GM21447 (cell line): ENCODE data around the gene PRAC1.

Experiments
- ATAC-seq: cut with Tn5 transposase; IDR thresholded peaks from one replicate; pipeline ENCODE4 v1.9.1; 2021; ENCODE audit not compliant: unreplicated experiment

Gene PRAC1

DNA sequence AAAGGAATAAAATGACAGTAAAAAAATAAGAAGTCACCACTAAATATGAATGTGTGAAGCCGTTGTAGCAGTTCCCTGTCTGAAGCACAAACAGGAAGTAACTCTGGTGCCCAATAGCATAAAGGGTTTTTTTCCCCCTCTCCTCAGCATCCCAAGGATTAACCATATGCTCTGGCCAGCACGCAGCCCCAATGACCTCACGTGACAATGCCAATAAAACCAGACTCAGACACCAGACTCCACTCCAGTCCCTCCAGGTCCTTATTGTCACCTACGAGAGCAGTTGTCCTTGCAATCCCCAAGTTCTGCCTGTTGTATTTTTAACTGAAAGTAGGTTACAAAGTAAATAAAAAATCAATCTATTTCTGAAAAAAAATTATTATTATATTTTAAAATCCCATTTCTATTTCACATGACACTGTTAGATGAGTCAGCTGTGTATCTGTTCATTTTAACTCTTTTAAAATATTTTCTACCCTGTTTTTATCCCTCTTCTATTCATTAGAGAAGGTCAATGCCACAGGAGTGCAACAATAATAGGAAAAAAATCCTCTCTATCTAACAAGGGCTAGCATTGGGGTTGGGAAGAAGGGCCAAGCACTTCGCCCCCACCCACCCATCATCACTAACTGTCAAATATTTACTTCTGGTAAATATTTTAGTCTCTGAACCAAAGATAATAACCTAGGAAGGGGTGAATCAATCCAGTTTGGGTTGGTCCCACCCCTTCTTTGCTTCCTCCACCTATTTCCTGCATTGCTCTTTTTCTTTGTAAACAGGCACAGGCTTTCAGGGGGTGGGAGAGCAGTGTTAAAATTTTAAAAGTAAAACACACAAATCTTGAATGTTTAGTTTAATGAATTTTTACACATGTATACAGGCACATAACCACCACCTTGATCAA lies 6.6 kb downstream of the PRAC1 start:
- no peak for ATAC-seq

GRCh38 chr17:48711128-48711527 lies 11.2 kb downstream of the PRAC1 start:
- no peak for ATAC-seq

DNA sequence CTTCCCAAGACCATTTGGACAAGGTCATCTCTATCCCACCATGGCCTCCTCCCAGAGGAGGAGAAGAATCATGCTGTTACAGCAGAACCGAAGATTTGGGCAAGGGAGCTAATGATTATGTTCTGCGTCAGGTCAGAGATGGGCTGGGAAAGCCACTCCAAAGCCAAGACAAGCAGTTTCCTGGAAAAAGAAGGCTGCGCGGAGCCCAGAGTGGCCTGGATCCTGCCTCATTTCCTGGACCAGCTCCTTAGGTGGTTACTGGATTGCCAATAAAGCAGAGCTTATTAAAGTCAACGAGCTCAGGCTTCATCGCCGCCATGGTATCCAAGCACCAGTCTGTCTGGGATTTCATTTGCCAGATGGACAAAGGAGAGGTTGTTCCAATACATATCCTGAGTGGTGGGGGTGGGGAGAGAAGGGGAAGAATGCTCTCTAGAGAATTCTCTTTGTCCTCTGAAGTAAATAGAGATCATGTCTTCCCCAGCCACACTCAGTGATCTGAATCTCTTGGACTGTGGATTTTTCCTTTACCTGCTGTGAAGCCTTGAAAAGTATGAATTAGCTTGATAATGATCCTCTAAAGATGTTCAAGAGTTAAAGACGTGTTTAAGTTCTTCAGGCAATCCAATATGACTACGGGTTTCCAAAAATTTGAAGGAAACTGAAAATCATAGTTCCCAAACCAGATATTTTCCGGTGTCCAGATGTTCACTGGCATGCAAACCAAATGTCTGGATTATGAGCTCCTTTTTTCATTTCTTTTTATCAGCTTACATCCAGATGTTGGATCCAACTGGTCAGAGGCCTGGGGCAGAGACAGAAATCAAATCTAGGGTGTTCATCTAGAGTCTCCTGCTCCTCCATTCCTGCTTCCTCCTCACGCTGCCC lies 17.7 kb downstream of the PRAC1 start:
- no peak for ATAC-seq

DNA sequence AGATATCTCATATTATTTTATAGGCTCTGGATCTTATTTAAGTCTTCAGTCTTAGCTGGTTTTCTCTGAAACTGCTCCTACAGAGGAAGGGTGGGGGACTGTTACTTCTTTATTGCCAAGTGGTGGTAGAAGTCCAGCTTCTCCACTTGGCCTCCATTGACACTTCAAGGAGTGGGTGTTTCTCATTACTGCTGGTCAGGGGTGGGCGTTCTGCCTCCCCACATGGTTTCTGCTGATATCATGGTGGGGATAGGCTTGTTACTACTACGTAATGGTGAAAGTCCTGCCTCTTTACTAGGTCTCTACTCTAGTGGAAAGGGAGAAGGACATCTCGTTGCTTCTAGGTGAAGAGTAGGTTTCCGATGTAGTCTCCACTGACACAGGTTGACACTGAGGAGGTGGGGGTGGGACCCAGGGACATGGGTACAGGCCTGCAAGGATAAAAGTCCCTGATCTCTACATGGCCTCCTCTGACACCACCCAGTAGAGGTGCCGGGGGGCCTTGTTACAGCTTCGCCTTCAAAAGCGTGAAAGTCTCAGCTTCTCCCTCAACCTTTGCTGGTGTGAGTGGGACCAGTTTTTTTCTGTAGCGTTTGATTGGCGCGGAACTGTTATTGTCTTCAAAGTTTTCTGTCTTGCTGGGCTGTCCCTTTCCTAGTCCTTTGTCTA lies 20.3 kb downstream of the PRAC1 start:
- ATAC-seq, result no peak

DNA sequence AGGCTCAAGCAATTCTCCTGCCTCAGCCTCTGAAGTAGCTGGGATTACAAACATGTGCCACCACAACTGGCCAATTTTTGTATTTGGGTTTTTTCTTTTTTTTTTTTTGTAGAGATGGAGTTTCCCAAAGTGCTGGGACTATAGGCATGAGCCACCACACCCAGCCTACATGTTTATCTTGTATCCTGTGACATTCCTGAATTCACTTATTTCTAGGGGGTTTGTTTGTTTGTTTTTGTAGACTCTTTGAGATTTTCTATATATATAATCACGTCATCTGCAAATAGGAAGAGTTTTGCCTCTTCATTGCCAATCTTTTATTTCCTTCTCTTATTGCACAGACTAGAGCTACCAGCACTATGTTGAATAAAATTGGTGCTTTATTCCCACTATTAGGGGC lies 29.1 kb downstream of the PRAC1 start:
- ATAC-seq, result no peak

- ATAC-seq, result no peak
These were observed 30.3 kb downstream of the PRAC1 start for GRCh38 chr17:48692049-48692448.

GRCh38 chr17:48690655-48691054 lies 31.7 kb downstream of the PRAC1 start:
- ATAC-seq, result no peak

DNA sequence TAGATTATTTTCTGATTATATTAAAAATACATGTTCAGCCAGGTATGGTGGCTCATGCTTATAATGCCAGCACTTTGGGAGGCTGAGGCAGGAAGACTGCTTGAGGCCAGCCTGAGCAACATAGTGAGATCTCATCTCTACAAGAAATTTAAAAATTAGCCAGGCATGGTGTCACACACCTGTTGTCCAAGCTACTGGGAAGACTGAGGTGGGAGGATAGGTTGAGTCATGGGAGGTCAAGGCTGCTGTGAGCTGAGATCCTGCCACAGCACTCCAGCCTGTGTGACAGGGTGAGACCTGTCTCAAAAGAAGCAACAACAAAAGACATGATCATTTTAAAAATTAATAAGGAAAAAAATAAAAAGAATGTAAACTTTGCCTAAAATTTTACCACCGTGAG lies 40.7 kb downstream of the PRAC1 start:
- ATAC-seq, result no peak

- no peak for ATAC-seq
These were observed 42.8 kb downstream of the PRAC1 start for GRCh38 chr17:48679385-48680096.

GRCh38 chr17:48678141-48678971 lies 44.0 kb downstream of the PRAC1 start:
- no peak for ATAC-seq

DNA sequence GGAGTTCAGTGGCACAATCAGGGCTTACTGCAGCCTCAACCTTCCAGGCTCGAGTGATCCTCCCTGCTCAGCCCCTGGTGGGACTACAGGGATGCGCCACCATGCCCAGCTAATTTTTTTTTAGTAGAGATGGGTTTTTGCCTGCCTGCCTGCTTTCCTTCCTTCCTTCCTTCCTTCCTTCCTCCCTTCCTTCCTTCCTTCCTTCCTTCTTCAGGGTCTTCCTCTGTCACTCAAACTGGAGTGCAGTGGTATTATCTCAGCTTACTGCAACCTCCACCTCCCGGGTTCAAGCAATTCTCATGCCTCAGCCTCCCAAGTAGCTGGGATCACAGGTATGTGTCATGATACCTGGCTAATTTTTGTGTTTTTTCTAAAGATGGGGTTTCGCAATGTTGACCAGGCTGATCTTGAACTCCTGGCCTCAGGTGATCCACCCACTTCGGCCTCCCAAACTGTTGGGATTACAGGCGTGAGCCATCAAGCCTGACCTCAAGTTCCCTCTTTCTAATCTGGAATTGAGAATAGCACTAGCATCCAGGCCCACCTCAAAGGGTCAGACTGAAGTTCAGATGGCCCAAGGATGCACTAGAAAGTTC lies 45.3 kb downstream of the PRAC1 start:
- no peak for ATAC-seq

GRCh38 chr17:48672340-48672739 lies 50.0 kb downstream of the PRAC1 start:
- ATAC-seq, result no peak
